GM18870 (cell line): ENCODE data around the gene WBP2NL.
"Not testable (repeated sequence)": the region's sequence is repeated elsewhere in the genome, so short reads cannot be mapped to it uniquely, and the experiment has no call there.

Source experiments
- ATAC-seq: cut with Tn5 transposase; IDR thresholded peaks from one replicate; pipeline ENCODE4 v1.9.1; 2021; ENCODE audit warnings: moderate library complexity; ENCODE audit not compliant: unreplicated experiment

WBP2NL gene

GRCh38 chr22:41998361-41999261 is at the start of gene WBP2NL:
Gene WBP2NL, plus strand, starts transcription at chr22:41998788. Its CDS starts 31 bp downstream, at chr22:41998819.
- peak; percentile 74 for ATAC-seq

- not testable (repeated sequence) for ATAC-seq
Measured at GRCh38 chr22:41948928-41949296, 49.7 kb upstream of the WBP2NL start.

GRCh38 chr22:41949297-41949965 is 49.2 kb upstream of the WBP2NL start:
- no peak for ATAC-seq

GRCh38 chr22:41951898-41952474 is 46.6 kb upstream of the WBP2NL start, which contains the start of gene SMIM45:
Gene SMIM45, plus strand, starts transcription at chr22:41952150.
- no peak for ATAC-seq

- no peak for ATAC-seq
Measured at GRCh38 chr22:41952713-41953112, 45.9 kb upstream of the WBP2NL start.

- ATAC-seq = no peak
Measured at GRCh38 chr22:41957941-41958556, 40.5 kb upstream of the WBP2NL start.

GRCh38 chr22:41963453-41964111 is 35.0 kb upstream of the WBP2NL start:
- ATAC-seq = no peak

GRCh38 chr22:41964112-41964491 is 34.5 kb upstream of the WBP2NL start:
- no peak for ATAC-seq

- no peak for ATAC-seq
Measured at GRCh38 chr22:41966225-41966606, 32.4 kb upstream of the WBP2NL start.

- no peak for ATAC-seq
Measured at GRCh38 chr22:41966607-41967240, 31.9 kb upstream of the WBP2NL start.

- no peak for ATAC-seq
Measured at GRCh38 chr22:41968601-41969000, 30.0 kb upstream of the WBP2NL start.

- no peak for ATAC-seq
Measured at GRCh38 chr22:41969110-41969646, 29.4 kb upstream of the WBP2NL start, which contains the start of gene SEPTIN3. Gene SEPTIN3, plus strand, starts transcription at chr22:41969443. Its CDS starts 2,050 bp downstream, at chr22:41971493.

GRCh38 chr22:41970601-41971000 is 28.0 kb upstream of the WBP2NL start:
- no peak for ATAC-seq

- no peak for ATAC-seq
Measured at GRCh38 chr22:41971431-41971830, 27.2 kb upstream of the WBP2NL start.

- no peak for ATAC-seq
Measured at GRCh38 chr22:41974691-41975290, 23.8 kb upstream of the WBP2NL start.

- no peak for ATAC-seq
Measured at GRCh38 chr22:41975299-41976069, 23.1 kb upstream of the WBP2NL start.

GRCh38 chr22:41976070-41976901 is 22.3 kb upstream of the WBP2NL start:
- no peak for ATAC-seq
